GM21447 (cell line): ENCODE results near the gene ZNF519.

ENCODE experiments used
- ATAC-seq: cut with Tn5 transposase; IDR thresholded peaks from one replicate; pipeline ENCODE4 v1.9.1; 2021; ENCODE audit not compliant: unreplicated experiment

Gene ZNF519

DNA sequence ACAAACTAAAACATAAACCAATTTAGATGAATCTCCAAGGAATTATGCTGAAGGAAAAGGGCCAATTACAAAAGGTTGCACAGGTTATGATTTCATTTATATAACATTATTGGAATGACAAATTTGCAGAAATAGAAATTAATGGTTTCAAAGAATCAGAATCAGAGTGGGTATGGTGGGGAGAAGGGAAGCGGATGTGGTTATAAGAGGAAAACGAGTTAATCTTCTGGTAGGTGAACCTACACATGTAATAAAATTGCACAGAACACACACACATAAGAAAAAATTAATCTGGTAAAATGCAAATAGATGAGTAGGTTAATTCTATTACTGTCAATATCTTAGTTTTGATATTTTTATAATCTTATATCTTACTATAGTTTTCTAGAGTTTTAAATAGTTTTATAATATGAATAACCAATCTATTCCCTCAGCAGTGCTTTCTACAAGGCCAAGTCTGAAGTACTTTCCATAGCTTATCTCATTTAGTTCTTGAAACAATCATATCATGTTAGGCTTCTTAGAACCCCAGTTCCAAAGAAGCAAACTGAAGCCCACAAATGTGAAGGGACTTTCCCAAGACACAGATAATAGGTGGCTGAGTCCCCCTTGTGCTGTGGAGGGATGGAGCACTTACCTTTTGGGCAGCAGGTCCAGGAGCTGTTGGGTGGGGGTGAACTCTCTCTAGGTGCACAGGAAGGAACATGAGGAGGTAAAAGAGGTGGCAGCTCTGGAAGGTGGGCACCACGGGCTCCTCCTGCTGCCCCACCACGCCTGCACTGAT is 31.5 kb downstream of the ZNF519 start:
- no peak for ATAC-seq

DNA sequence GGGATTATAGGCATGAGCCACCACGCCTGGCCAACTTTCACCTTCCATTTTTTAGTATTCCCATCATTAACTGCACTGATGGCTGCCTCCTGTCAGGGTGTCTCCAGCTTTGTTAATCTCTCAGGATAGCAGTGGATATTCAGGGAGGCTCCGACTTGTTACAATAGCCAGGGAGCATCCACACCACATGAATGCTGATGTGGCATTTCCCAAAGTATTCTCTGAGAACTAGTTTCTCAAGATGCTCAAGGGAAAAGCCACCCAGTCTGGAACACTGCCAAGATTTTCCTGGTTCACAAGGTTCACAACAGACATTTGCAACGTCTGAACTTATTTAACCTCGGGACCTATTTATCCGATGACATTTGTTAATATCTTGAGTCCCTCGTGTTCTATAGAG is 33.8 kb downstream of the ZNF519 start:
- no peak for ATAC-seq

DNA sequence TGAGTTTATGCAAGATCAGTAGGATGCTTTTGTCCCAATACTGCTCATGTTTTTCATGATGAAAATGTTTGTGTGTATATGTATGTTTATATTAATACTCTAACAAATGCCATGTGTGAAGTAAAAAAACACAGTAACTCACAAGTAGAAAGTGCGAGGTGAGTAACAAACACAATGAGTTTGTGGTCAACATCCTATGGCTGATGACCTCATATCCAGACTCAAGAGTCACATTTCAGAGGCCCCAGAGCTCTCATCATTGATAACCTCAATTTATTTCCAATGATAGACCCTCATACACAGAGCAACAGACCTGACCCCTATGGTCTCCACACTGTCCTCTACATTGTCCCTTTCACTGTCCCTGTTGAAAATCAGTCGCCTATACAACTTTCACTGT is 34.5 kb downstream of the ZNF519 start:
- no peak for ATAC-seq

DNA sequence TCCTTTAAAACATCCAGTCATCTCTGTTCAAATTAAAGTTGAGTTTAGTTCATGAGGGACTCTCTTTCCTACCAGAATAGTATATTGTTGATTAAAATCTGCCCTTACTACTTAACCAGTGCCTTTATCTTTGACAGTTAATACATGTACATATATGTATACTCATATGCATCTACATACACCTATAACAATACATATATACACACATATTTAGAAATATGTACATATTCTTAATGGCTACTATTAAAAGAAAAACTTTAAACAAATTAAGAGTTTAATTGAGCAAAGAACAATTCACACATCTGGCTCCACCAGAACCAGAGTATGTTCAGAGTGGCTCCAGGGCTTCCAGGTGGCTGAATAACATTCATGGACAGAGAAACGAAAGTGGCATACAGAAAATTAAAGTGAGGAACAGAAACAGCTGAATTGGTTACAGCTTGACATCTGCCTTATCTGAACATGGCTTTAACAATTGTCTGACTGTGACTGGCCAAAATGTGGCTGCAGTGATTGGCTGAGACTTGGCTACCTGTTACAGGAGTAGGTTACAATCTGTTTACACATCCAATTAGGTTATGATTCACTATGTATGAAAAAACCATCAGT is 38.8 kb downstream of the ZNF519 start:
- ATAC-seq = no peak

DNA sequence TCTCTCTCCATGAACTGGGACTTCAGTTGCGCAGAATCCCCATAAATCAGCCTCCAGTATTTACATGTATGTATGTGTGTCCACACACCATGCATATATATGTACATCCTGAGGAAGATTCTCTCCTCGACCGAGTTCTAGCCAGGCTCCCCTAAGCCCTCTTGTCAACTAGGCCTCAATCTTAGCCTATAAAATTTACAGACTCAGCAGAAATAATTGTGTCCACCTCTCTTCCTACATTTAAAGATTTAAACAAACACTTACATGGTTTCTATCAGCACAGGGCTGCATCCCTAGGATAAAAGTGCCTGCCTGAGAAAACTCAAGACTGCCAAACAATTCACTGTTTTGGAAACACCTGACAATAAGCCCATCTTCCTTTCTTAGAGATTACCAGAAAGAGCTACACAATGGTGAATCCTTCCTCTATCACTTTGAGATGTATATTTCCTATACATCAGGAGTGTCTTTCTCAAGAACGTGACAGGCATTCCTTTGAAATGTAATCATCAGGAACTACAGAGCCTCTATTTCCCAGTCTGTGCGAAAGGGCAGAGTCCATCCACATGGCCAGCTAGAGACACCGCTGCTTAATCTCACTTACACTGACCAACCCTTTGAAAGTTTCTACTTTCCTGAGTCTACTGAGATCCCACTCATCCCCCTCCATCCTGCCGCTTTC is 39.5 kb downstream of the ZNF519 start:
- ATAC-seq = no peak

DNA sequence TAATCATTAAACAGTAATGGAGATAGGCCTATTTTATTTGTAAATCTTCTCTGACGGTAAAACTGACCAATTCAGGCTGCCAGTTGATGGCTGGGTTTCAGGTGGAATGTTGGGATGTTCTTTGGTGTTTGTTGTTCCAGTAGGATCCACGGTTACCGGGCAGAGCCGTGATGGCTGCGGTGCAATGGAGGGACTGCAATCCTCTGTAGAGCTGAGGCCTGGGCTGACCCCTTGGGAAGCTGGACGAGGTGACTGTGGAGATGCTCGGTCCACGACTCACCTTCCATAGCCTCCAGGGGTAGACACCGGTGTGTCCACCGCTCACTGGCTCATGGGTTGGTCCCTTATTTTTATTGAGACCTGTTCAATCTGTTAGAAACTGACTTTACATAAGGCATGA is 42.5 kb downstream of the ZNF519 start:
- no peak for ATAC-seq

DNA sequence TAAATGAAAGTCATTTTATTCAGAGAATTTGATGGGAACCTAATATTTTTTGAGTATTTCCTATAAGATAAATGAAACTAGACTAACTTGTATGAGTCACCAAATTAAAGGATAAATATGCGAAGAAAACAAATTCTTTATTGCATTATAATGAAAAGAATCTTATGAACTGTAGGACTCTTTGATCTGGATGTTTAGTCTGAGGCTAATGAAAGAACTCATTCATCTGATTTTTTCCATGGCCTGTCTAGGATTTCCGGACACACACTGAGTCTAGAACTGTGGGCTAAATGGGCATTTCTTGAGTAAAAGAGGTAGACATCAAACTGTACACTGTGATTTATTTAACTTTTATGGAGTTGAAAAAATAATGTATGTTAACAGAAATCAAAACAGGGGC is 43.0 kb downstream of the ZNF519 start:
- ATAC-seq = no peak

DNA sequence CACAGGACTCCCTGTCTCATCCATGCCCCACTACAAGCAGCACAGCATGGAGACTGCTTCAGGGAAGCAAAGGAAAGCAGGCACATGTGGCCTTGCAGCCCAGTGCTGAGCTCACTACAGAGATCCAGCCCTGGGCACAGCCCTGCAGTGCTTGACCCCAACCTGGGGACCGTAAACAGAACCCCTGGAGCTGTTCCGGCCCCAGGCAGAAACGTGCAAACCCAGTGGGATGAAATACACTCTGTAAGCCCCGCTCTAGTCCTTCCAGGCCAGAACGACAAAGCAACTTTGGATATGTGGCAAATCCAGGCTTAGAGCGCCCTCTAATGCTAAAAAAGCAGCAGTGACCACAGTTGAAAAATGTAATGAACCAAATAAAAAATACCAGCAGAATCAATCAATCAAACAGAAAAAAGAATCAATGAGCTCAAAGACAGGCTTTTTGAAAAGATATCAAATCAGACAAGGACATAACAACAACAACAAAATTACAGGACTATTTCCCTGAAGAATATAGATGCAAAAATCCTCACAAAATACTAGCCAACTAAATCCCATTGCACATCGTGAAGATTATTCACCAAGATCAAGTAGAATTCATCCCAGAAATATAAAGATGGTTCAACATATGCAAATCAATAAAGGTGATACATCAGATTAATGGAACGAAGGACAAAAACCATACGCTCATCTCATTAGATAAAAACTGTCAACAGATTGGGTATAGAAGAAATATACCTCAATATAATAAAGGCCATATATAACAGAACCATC is 45.6 kb downstream of the ZNF519 start:
- ATAC-seq = no peak

DNA sequence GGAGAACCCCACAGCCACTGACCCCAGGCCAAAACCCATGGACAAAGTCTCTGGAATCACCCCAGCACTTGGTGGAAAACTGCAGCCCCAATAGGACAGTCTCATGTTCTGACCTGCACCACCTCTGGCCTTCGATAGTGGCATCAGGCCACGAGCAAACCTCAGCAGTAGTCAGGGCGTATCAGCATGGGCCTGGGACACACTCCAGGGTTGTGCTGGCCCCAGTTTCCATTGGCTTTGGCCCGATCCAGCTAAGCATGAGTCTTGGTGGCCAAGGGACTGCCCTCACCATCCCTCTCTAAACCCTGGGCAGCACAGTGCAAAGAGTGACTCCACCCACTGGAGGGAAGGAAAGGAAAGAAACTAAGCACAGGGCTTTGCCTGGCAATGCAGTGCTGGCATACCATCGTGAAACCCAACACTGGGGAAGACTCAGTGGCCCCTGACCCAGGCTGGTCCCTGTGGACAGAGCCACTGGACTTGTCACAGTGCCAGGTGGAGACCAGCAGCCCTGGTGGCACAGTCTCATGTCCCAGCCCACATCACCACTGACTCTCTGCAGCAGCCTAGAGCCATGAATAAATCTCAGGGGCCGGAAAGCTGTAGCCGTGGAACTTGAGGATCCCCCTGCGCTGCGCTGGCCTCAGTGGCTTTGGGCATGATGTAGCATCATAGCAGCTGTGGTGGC is 46.3 kb downstream of the ZNF519 start:
- no peak for ATAC-seq

DNA sequence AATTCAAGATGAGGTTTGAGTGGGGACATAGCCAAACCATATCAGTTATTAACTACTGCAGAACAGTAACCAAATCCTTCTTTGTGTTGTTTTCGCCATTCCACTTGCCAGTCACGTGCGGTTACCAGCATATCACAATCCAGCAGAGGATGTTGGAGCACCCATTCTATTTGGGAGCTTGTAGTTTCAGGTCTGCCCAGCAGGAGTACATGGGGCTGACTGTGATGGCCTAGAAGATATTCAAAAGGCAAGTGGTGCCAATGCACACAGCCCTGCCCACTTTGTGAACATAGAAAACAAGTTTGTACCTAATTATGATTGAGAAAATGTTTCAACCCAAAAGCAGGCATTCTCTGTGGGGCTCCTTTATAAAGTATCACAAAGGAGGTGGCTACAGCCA is 57.0 kb downstream of the ZNF519 start:
- ATAC-seq = no peak

DNA sequence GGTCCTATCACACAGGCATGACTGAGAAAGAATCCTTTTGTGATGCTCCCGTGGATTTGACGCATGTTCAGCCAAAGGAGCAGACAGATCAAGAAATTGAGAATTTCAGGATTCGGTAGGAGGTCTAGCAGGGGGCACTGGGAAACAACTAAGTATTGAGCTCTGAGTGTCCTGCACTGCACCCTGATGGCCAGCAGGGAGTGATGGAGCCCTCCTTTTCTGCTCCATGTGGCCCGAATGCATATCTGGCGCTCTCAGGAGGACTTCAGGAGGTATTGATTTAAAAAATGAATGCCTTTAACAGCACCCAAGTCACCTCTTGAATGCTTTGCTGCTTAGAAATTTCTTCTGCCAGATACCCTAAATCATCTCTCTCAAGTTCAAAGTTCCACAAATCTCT is 58.0 kb downstream of the ZNF519 start:
- no peak for ATAC-seq

DNA sequence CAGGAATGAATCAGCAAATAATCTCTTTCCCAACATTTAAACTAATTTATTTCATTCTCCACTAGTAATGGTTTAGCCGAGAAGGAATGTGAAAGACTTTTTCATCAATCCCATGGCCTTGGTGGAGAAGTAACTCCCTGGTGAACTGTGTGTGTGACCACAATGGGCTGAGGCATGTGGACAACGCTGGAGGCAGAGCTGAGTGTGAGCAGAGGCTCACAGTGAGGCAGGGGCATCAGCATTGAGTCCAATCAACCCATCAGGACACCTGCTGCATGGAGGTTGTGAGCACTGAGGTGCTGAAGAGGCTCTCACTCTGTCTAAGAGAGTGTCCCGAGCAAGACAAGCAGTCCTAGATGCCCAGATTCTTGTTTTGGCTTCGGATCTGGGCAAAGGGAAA is 78.6 kb downstream of the ZNF519 start:
- ATAC-seq = no peak
